Activated CD4-positive, alpha-beta T cell treated with anti-CD3 and anti-CD28 coated beads for 36 hours (primary cell): ENCODE results near the gene SRRM2. TPM values are rescaled to one million over a fixed set of nuclear protein-coding genes. Genes with fewer than 3 reads are reported as not detected.
"Not testable (repeated sequence)": the region's sequence is repeated elsewhere in the genome, so short reads cannot be mapped to it uniquely, and the experiment has no call there.

ENCODE experiments used
- ATAC-seq: fragments of 200-7000 bp; cut with Tn5 transposase; one replicate; pipeline ENCODE4 v1.10.0; 2021; ENCODE audit warnings: mild to moderate bottlenecking, moderate library complexity
- CTCF ChIA-PET: fragments of 350-600 bp; sonication (Branson Sonifier 250); formaldehyde crosslinking; loops from one replicate; lab custom pipeline; 2021; ENCODE audit warnings: antibody characterized with exemption; lab: Charles Lee
- POLR2A ChIA-PET: fragments of 350-600 bp; sonication (Branson Sonifier 250); formaldehyde crosslinking; loops from one replicate; lab custom pipeline; 2021; ENCODE audit warnings: antibody characterized with exemption, inconsistent platforms; lab: Charles Lee
- DNase-seq: peaks from one replicate; pipeline ENCODE4 v3.0.0-alpha.2; 2020
- H3K27ac Mint-ChIP-seq: one replicate; pipeline ENCODE4 v1.8.0; 2021; ENCODE audit warnings: mixed read lengths
- H3K27me3 Mint-ChIP-seq: one replicate; pipeline ENCODE4 v1.8.0; 2021; ENCODE audit warnings: mixed read lengths
- H3K36me3 Mint-ChIP-seq: one replicate; pipeline ENCODE4 v1.8.0; 2021; ENCODE audit warnings: low read depth, mixed read lengths
- H3K4me1 Mint-ChIP-seq: one replicate; pipeline ENCODE4 v1.8.0; 2021; ENCODE audit warnings: mixed read lengths
- H3K4me3 Mint-ChIP-seq: one replicate; pipeline ENCODE4 v1.8.0; 2021; ENCODE audit warnings: mild to moderate bottlenecking, moderate library complexity, mixed read lengths
- H3K9me3 Mint-ChIP-seq: one replicate; pipeline ENCODE4 v1.8.0; 2021; ENCODE audit warnings: low read depth, mixed read lengths
- intact Hi-C, 2 experiments: fragments of 100-400 bp; cut with DNase I in 1 of 2; cut with micrococcal nuclease in 1 of 2; formaldehyde crosslinking; loops; one replicate each; pipeline versions ENCODE4 v1.14.2 to v1.15.1; 2022 to 2024; cut with DNase I, micrococcal nuclease
- total RNA-seq, 2 experiments: library from RNA; stranded (reverse); gene quantifications; one replicate each; pipeline ENCODE4 v1.2.3, GENCODE V29; 2021

SRRM2 gene
- total RNA-seq, 2 experiments from 2014 or later, result 517 to 598 TPM

GRCh38 chr16:2715966-2716885 is 36.2 kb upstream of the SRRM2 start:
- Mint-ChIP-seq H3K4me1 (peaks cover 4% of the 10 kb centered on the region), H3K4me3 (no peak overlapping the region), H3K9me3 (no peaks in the 10 kb centered on the region), H3K27me3 (no peaks in the 10 kb centered on the region), H3K27ac (no peak overlapping the region), H3K36me3 (no peaks in the 10 kb centered on the region)
- POLR2A ChIA-PET, result interaction anchor here (0.9 kb wide), 1 partner anchor 22 kb away, joined by 5 read pairs; no protein-coding TSS in a partner anchor
- intact Hi-C loops, result no loop called here
- ATAC-seq (no peak), DNase-seq (no peak)
- CTCF ChIA-PET, result no interaction called here

GRCh38 chr16:2716948-2717347 is 35.5 kb upstream of the SRRM2 start:
- Mint-ChIP-seq H3K9me3 (no peaks in the 10 kb centered on the region), H3K4me1 (peaks cover 4% of the 10 kb centered on the region), H3K4me3 (no peak overlapping the region), H3K27ac (no peak overlapping the region), H3K36me3 (no peaks in the 10 kb centered on the region), H3K27me3 (no peaks in the 10 kb centered on the region)
- intact Hi-C loops, result no loop called here
- DNase-seq, result no peak
- ATAC-seq, result no peak
- ChIA-PET POLR2A (interaction anchor here (0.9 kb wide), 1 partner anchor 21 kb away, joined by 5 read pairs; no protein-coding TSS in a partner anchor), CTCF (interaction anchor here (0.7 kb wide), 1 partner anchor 45 kb away, joined by 3 read pairs; no protein-coding TSS in a partner anchor)

GRCh38 chr16:2717383-2718263 is 34.8 kb upstream of the SRRM2 start:
- ATAC-seq (no peak), DNase-seq (no peak)
- intact Hi-C loops, result no loop called here
- CTCF ChIA-PET, result interaction anchor here (0.7 kb wide), 2 partner anchors 45 to 446 kb away, joined by 3 read pairs; no protein-coding TSS in a partner anchor
- no peaks in the 10 kb centered on the region for H3K36me3 Mint-ChIP-seq
- H3K27me3 Mint-ChIP-seq, result no peaks in the 10 kb centered on the region
- H3K4me3 Mint-ChIP-seq, result no peak overlapping the region
- no peak overlapping the region for H3K27ac Mint-ChIP-seq
- POLR2A ChIA-PET, result interaction anchor here (0.9 kb wide), 1 partner anchor 20 kb away, joined by 5 read pairs; no protein-coding TSS in a partner anchor
- H3K9me3 Mint-ChIP-seq, result no peaks in the 10 kb centered on the region
- peaks cover 4% of the 10 kb centered on the region for H3K4me1 Mint-ChIP-seq

GRCh38 chr16:2719328-2720063 is 32.9 kb upstream of the SRRM2 start:
- no peak for ATAC-seq
- peak overlapping the region; percentile 77 for H3K4me3 Mint-ChIP-seq
- ChIA-PET POLR2A (no interaction called here), CTCF (interaction anchor here (0.7 kb wide), 1 partner anchor 35 kb away, joined by 3 read pairs; no protein-coding TSS in a partner anchor)
- H3K4me1 Mint-ChIP-seq, result peaks cover 4% of the 10 kb centered on the region
- no peak overlapping the region for H3K27ac Mint-ChIP-seq
- H3K27me3 Mint-ChIP-seq, result peaks cover 4% of the 10 kb centered on the region
- no peaks in the 10 kb centered on the region for H3K36me3 Mint-ChIP-seq
- intact Hi-C loops, result no loop called here
- H3K9me3 Mint-ChIP-seq, result no peaks in the 10 kb centered on the region
- DNase-seq, result no peak

- Mint-ChIP-seq H3K27me3 (peaks cover 5% of the 10 kb centered on the region), H3K36me3 (no peaks in the 10 kb centered on the region), H3K27ac (peak within 1 kb of the TSS; percentile 83), H3K4me1 (peaks cover 1% of the 10 kb centered on the region), H3K4me3 (peak within 1 kb of the TSS; percentile 77), H3K9me3 (no peaks in the 10 kb centered on the region)
- no peak for ATAC-seq
- CTCF ChIA-PET, result interaction anchor here (0.7 kb wide), 1 partner anchor 35 kb away, joined by 3 read pairs; no protein-coding TSS in a partner anchor
- intact Hi-C loops, result no loop called here
- POLR2A ChIA-PET, result no interaction called here
- no peak for DNase-seq
Observed at GRCh38 chr16:2720064-2720457, 32.4 kb upstream of the SRRM2 start, which contains the start of gene PRSS27. TSS of gene PRSS27 (minus strand) at chr16:2720224. CDS start at chr16:2720160, 64 bp downstream.

- Mint-ChIP-seq H3K27me3 (peaks cover 9% of the 10 kb centered on the region), H3K36me3 (no peaks in the 10 kb centered on the region), H3K27ac (peak overlapping the region; percentile 83), H3K9me3 (no peaks in the 10 kb centered on the region), H3K4me1 (no peaks in the 10 kb centered on the region), H3K4me3 (peak overlapping the region; percentile 77)
- ATAC-seq (peak; percentile 91), DNase-seq (peak; percentile 95)
- POLR2A ChIA-PET, result no interaction called here
- CTCF ChIA-PET, result no interaction called here
- intact Hi-C loops, result loop anchor here (1.0 kb wide), 12 partner anchors 31 to 566 kb away; partner anchors contain the start of genes KCTD5 (in 2 of the 2), ATP6V0C (in 1 of the 2), ELOB (in 1 of the 2) and FLYWCH2 (in 1 of the 2)
Observed at GRCh38 chr16:2720719-2721633, 31.5 kb upstream of the SRRM2 start.

- H3K4me1 Mint-ChIP-seq, H3K27me3 Mint-ChIP-seq, POLR2A ChIA-PET, CTCF ChIA-PET, H3K36me3 Mint-ChIP-seq, H3K9me3 Mint-ChIP-seq, DNase-seq: not testable (repeated sequence)
- Mint-ChIP-seq H3K27ac (peak overlapping the region; percentile 37), H3K4me3 (peak overlapping the region; percentile 45)
- intact Hi-C loops, result loop anchor here (1.0 kb wide), 12 partner anchors 31 to 566 kb away; partner anchors contain the start of genes KCTD5 (in 2 of the 2), ATP6V0C (in 1 of the 2), ELOB (in 1 of the 2) and FLYWCH2 (in 1 of the 2)
- peak; percentile 3 for ATAC-seq
Observed at GRCh38 chr16:2721634-2722173, 30.7 kb upstream of the SRRM2 start.

GRCh38 chr16:2724088-2724676 is 28.3 kb upstream of the SRRM2 start:
- Mint-ChIP-seq H3K27ac (no peak overlapping the region), H3K27me3 (peaks cover 9% of the 10 kb centered on the region), H3K4me3 (no peak overlapping the region), H3K9me3 (no peaks in the 10 kb centered on the region), H3K36me3 (no peaks in the 10 kb centered on the region), H3K4me1 (peaks cover 2% of the 10 kb centered on the region)
- ATAC-seq (no peak), DNase-seq (no peak)
- POLR2A ChIA-PET, result interaction anchor here (0.7 kb wide), 1 partner anchor 1657 kb away, joined by 3 read pairs; no protein-coding TSS in a partner anchor
- CTCF ChIA-PET, result interaction anchor here (0.7 kb wide), 1 partner anchor 169 kb away, joined by 3 read pairs; no protein-coding TSS in a partner anchor
- intact Hi-C loops, result no loop called here

GRCh38 chr16:2724816-2725348 is 27.6 kb upstream of the SRRM2 start:
- Mint-ChIP-seq H3K27me3 (peaks cover 9% of the 10 kb centered on the region), H3K4me3 (no peak overlapping the region), H3K4me1 (peaks cover 2% of the 10 kb centered on the region), H3K36me3 (no peaks in the 10 kb centered on the region), H3K27ac (no peak overlapping the region), H3K9me3 (no peaks in the 10 kb centered on the region)
- ChIA-PET POLR2A (no interaction called here), CTCF (interaction anchor here (0.7 kb wide), 1 partner anchor 169 kb away, joined by 3 read pairs; no protein-coding TSS in a partner anchor)
- ATAC-seq (no peak), DNase-seq (no peak)
- intact Hi-C loops, result no loop called here
